Measurements from ENCODE around the gene LYPD5. TPM values are rescaled to one million over a fixed set of nuclear protein-coding genes. Genes with fewer than 3 reads are reported as not detected.

The LYPD5 gene, protein sequence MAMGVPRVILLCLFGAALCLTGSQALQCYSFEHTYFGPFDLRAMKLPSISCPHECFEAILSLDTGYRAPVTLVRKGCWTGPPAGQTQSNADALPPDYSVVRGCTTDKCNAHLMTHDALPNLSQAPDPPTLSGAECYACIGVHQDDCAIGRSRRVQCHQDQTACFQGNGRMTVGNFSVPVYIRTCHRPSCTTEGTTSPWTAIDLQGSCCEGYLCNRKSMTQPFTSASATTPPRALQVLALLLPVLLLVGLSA
- not detected in 2 replicates for total RNA-seq
- long read RNA-seq: 0 reads

DNA sequence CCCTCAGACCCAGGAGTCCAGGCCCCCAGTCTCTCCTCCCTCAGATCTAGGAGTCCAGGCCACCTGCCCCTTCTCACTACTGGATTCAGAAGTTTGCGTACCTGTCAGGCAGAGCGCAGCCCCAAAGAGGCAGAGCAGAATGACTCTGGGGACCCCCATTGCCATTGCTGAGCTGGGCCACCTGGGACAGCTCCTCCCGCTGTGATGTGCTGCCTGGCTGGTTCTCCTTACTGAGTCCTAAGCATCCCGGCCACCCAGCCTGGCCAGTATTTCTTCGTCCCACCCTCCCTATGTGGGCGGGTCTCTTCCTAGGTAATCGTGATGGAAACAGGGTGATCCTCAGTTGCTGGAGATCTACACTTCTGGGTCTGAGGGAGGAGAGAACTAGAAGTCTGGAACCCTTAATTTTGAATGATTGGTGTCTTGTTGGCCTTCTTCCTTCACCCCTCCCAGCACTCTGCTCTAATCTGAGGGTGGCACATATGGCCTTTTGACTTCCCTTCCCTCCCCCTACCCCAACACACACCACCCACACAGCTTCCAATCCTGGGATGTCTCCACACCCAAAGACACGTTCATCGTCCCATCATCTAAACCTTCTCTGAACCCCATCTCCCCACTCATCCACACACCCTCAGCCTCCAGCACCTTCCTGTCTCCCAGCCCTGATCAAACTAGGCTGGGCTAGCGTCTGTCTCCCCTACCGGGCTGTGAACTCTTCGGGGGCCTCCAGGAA is at the start of gene LYPD5:
Gene LYPD5, minus strand, starts transcription at position 232 of the 736 bp plus-strand sequence. Its CDS starts 67 bp downstream, at position 165.
- no peaks in the 10 kb centered on the region for H3K36me3 Mint-ChIP-seq (ENCODE audit: unreplicated experiment)
- H3K4me1 Mint-ChIP-seq (ENCODE audit: unreplicated experiment): peaks cover 7% of the 10 kb centered on the region
- H3K27me3 Mint-ChIP-seq (ENCODE audit: unreplicated experiment): peaks cover 23% of the 10 kb centered on the region
- no peak for DNase-seq (ENCODE audit: extremely low spot score, unreplicated experiment)
- H3K4me3 Mint-ChIP-seq (ENCODE audit: unreplicated experiment): no peak within 1 kb of the TSS
- H3K27ac Mint-ChIP-seq (ENCODE audit: unreplicated experiment): no peak within 1 kb of the TSS
- H3K9me3 Mint-ChIP-seq (ENCODE audit: unreplicated experiment): no peaks in the 10 kb centered on the region
- TF ChIP-seq, protein P1, sequence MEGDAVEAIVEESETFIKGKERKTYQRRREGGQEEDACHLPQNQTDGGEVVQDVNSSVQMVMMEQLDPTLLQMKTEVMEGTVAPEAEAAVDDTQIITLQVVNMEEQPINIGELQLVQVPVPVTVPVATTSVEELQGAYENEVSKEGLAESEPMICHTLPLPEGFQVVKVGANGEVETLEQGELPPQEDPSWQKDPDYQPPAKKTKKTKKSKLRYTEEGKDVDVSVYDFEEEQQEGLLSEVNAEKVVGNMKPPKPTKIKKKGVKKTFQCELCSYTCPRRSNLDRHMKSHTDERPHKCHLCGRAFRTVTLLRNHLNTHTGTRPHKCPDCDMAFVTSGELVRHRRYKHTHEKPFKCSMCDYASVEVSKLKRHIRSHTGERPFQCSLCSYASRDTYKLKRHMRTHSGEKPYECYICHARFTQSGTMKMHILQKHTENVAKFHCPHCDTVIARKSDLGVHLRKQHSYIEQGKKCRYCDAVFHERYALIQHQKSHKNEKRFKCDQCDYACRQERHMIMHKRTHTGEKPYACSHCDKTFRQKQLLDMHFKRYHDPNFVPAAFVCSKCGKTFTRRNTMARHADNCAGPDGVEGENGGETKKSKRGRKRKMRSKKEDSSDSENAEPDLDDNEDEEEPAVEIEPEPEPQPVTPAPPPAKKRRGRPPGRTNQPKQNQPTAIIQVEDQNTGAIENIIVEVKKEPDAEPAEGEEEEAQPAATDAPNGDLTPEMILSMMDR (IDR thresholded peaks at IDR 0.05): no peak

DNA sequence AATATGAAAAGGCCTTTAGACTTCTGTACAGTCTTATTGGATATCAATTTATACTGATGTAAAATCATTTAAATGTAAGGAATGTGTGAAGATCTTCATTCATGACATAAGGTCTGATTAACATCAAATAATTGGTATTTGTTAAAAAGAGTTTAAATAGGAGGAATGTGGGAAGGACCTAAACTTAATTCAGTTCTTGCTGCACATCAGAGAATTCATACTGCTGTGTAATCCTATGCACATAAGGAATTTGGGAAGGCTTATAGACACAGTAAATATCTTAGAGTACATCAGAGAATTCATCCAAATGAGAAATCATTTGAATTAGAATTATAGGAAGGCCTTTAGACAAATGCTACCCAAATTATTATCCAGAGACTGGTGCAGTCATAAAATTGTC is 46.6 kb upstream of the LYPD5 start:
- Mint-ChIP-seq H3K4me1 (ENCODE audit: unreplicated experiment) (no peaks in the 10 kb centered on the region), H3K27ac (ENCODE audit: unreplicated experiment) (no peak overlapping the region), H3K9me3 (ENCODE audit: unreplicated experiment) (peaks cover 41% of the 10 kb centered on the region), H3K27me3 (ENCODE audit: unreplicated experiment) (no peaks in the 10 kb centered on the region), H3K36me3 (ENCODE audit: unreplicated experiment) (peaks cover 63% of the 10 kb centered on the region), H3K4me3 (ENCODE audit: unreplicated experiment) (no peak overlapping the region)
- TF ChIP-seq, protein P1 (IDR thresholded peaks at IDR 0.05): no peak
- no peak for DNase-seq (ENCODE audit: extremely low spot score, unreplicated experiment)

DNA sequence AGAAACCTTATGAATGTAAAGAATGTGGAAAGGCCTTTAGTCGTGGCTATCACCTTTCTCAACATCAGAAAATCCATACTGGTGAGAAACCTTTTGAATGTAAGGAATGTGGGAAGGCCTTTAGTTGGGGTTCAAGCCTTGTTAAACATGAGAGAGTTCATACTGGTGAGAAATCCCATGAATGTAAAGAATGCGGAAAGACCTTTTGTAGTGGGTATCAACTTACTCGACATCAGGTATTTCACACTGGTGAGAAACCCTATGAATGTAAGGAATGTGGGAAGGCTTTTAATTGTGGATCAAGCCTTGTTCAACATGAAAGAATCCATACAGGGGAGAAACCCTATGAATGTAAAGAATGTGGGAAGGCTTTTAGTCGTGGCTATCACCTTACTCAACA is 45.6 kb upstream of the LYPD5 start:
- Mint-ChIP-seq H3K4me1 (ENCODE audit: unreplicated experiment) (no peaks in the 10 kb centered on the region), H3K9me3 (ENCODE audit: unreplicated experiment) (peaks cover 45% of the 10 kb centered on the region), H3K27ac (ENCODE audit: unreplicated experiment) (no peak overlapping the region), H3K36me3 (ENCODE audit: unreplicated experiment) (peaks cover 70% of the 10 kb centered on the region), H3K4me3 (ENCODE audit: unreplicated experiment) (no peak overlapping the region), H3K27me3 (ENCODE audit: unreplicated experiment) (no peaks in the 10 kb centered on the region)
- no peak for DNase-seq (ENCODE audit: extremely low spot score, unreplicated experiment)
- TF ChIP-seq, protein P1 (IDR thresholded peaks at IDR 0.05): no peak

DNA sequence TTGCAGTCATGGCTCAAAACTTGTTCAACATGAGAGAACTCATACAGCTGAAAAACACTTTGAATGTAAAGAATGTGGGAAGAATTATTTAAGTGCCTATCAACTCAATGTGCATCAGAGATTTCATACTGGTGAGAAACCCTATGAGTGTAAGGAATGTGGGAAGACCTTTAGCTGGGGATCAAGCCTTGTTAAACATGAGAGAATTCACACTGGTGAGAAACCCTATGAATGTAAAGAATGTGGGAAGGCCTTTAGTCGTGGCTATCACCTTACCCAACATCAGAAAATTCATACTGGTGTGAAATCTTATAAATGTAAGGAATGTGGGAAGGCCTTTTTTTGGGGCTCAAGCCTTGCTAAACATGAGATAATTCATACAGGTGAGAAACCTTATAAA is 45.0 kb upstream of the LYPD5 start:
- Mint-ChIP-seq H3K4me3 (ENCODE audit: unreplicated experiment) (no peak overlapping the region), H3K27ac (ENCODE audit: unreplicated experiment) (no peak overlapping the region), H3K9me3 (ENCODE audit: unreplicated experiment) (peaks cover 40% of the 10 kb centered on the region), H3K4me1 (ENCODE audit: unreplicated experiment) (no peaks in the 10 kb centered on the region), H3K36me3 (ENCODE audit: unreplicated experiment) (peaks cover 73% of the 10 kb centered on the region), H3K27me3 (ENCODE audit: unreplicated experiment) (no peaks in the 10 kb centered on the region)
- no peak for DNase-seq (ENCODE audit: extremely low spot score, unreplicated experiment)
- TF ChIP-seq, protein P1 (IDR thresholded peaks at IDR 0.05): no peak

DNA sequence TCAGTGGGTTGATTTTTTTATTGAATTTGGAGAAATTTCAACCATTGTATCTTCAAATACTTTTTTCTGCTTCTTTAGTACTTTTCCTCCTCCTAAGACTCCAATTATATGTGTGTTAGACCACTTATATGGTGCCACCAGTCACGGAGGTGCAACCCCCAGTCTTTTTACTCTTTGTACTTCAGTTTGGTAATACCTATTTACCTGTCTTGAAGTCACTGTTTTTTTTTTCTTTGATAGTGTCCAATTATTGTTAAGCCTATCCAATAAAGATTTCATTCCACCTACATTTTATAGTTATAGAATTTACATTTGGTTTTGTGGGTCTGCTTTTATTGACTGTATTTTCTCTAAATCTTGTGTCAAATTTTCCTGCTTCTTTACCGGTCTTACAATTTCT is 39.8 kb upstream of the LYPD5 start:
- H3K9me3 Mint-ChIP-seq (ENCODE audit: unreplicated experiment): peaks cover 63% of the 10 kb centered on the region
- no peaks in the 10 kb centered on the region for H3K27me3 Mint-ChIP-seq (ENCODE audit: unreplicated experiment)
- TF ChIP-seq, protein P1 (IDR thresholded peaks at IDR 0.05): no peak
- no peak for DNase-seq (ENCODE audit: extremely low spot score, unreplicated experiment)
- no peak overlapping the region for H3K4me3 Mint-ChIP-seq (ENCODE audit: unreplicated experiment)
- no peak overlapping the region for H3K27ac Mint-ChIP-seq (ENCODE audit: unreplicated experiment)
- peaks cover 78% of the 10 kb centered on the region for H3K36me3 Mint-ChIP-seq (ENCODE audit: unreplicated experiment)
- no peaks in the 10 kb centered on the region for H3K4me1 Mint-ChIP-seq (ENCODE audit: unreplicated experiment)

Measured in osteocyte (in vitro differentiated cells).